ENCODE data around the gene CIAPIN1.
"Not testable (repeated sequence)": the region's sequence is repeated elsewhere in the genome, so short reads cannot be mapped to it uniquely, and the experiment has no call there.

The CIAPIN1 gene

DNA sequence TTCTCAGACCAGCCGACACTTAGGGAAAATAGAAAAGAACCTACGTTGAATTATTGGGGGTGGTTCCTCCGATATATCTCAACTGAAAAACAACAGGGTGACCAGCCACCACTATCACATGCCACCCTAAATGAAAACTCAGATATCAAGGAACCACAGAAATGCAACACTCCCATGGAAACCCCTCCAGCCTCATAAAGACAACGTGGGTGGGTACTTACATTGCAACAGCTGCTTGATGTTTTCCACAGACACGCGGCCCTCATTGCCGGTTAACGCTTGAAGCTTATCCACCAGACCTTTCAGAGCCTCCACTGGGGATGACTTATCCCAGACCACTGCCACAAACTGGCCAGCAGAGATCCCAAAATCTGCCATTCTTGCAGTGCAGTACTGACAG, 6.6 kb downstream of the CIAPIN1 start:
- DNase-seq (ENCODE audit: low spot score) = not testable (repeated sequence)

GRCh38 chr16:57439947-57440346, 7.2 kb downstream of the CIAPIN1 start:
- not testable (repeated sequence) for DNase-seq (ENCODE audit: low spot score)

GRCh38 chr16:57435838-57436237, 11.3 kb downstream of the CIAPIN1 start:
- DNase-seq (ENCODE audit: low spot score) = no peak

DNA sequence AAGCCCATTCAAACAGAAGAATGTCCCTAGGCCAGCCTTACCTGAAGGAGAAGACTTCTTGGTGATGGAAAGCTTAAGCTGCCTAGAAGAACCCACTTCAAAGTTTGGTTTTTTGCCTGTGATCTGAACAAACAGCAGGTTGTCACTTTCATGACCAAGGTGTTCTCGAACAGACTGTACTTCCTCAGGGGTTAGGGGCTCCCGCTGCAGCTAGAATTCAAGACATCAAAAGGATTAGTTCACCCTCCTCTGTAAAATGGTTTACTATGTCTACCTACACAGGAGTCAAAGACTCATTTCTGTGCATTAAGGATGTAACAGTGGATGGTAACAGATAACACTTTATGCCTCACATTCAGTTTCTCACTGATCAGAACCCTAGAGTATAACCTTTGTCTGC, 13.2 kb downstream of the CIAPIN1 start:
- no peak for DNase-seq (ENCODE audit: low spot score)

- no peak for DNase-seq (ENCODE audit: low spot score)
Measured at GRCh38 chr16:57432989-57433388, 14.2 kb downstream of the CIAPIN1 start.

DNA sequence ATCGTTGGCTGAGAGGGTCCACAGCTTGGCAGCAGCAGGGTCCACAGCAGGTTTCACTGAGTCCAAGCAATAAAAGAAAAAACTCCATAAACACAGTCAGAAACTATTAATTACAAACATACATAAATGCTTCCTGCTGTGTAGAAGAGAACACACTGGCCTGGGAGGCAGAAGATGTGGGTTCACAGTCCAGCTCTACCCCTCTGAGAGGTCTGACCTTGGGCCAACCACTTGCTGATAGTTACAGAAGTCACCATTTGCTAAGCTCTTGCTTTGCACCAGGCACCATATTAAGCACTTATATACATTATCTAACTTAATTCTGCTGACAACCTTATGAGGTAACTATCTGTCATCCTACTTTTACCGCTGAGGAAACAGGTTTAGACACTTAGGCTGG, 14.7 kb downstream of the CIAPIN1 start:
- DNase-seq (ENCODE audit: low spot score) = no peak

- DNase-seq (ENCODE audit: low spot score) = no peak
Measured at GRCh38 chr16:57430955-57431354, 16.2 kb downstream of the CIAPIN1 start.

DNA sequence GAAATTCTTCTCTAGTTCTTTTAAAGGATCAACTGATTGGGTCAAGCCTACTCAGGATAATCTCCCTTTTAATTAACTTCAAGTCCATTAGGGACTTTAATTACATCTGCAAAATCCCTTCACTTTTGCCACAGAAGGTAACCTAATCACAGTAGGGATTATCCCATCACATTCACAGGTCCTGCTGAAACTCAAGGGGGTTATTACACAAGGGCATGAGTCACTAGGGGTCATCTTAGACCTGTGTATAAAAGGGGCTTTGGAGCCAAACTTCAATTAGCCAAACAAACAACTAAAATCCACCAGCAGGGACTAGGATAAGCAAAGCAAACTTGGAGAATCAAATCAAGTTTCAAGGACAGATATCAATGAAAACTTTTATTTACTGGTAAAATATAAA, 19.4 kb downstream of the CIAPIN1 start:
- DNase-seq (ENCODE audit: low spot score) = no peak

DNA sequence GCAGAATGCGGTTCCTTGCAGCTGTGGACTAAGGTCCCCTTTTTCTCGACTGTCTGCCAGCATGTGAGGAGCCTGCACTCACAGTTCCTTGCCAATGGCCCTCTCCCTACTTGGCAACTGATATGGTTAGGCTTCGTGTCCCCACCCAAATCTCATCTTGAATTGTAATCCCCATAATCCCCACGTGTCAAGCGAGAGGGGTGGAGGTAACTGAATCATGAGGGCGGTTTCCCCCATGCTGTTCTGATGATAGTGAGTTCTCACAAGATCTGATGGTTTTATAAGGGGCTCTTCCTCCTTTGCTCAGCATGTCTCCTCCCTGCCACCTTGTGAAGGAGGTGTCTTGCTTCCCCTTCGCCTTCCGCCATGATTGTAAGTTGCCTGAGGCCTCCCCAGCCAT, 19.9 kb downstream of the CIAPIN1 start:
- no peak for DNase-seq (ENCODE audit: low spot score)

- DNase-seq (ENCODE audit: low spot score) = no peak
Measured at GRCh38 chr16:57426356-57426755, 20.8 kb downstream of the CIAPIN1 start.

- no peak for DNase-seq (ENCODE audit: low spot score)
Measured at GRCh38 chr16:57424583-57424982, 22.6 kb downstream of the CIAPIN1 start.

- DNase-seq (ENCODE audit: low spot score) = no peak
Measured at GRCh38 chr16:57423152-57423551, 24.0 kb downstream of the CIAPIN1 start.

- DNase-seq (ENCODE audit: low spot score) = no peak
Measured at GRCh38 chr16:57422026-57422944, 24.9 kb downstream of the CIAPIN1 start.

GRCh38 chr16:57419506-57419905, 27.7 kb downstream of the CIAPIN1 start:
- DNase-seq (ENCODE audit: low spot score) = no peak

- DNase-seq (ENCODE audit: low spot score) = no peak
Measured at GRCh38 chr16:57416084-57416483, 31.1 kb downstream of the CIAPIN1 start.

- DNase-seq (ENCODE audit: low spot score) = no peak
Measured at GRCh38 chr16:57413733-57414132, 33.5 kb downstream of the CIAPIN1 start.

DNA sequence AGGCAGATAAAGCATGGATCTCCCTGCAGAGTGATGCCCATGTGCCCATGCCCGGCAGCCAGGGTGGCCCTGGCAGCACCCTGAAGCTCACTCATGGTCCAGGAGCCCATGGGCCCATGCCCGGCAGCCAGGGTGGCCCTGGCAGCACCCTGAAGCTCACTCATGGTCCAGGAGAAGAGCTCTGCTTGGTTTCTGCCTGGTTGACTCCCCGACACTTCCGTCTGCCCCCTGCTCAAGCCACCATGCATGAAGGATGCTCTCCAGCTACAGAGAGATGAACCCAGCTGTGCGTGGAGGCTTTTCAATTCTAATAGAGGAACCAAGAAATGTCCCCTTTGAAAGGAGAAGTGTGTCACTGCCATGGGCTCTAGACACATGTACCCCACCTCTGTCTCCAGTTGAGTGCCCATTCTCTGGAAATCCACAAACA, 33.9 kb downstream of the CIAPIN1 start:
- DNase-seq (ENCODE audit: low spot score) = no peak

GRCh38 chr16:57412584-57412983, 34.6 kb downstream of the CIAPIN1 start:
- DNase-seq (ENCODE audit: low spot score) = no peak

- DNase-seq (ENCODE audit: low spot score) = no peak
Measured at GRCh38 chr16:57411362-57411976, 35.7 kb downstream of the CIAPIN1 start.

DNA sequence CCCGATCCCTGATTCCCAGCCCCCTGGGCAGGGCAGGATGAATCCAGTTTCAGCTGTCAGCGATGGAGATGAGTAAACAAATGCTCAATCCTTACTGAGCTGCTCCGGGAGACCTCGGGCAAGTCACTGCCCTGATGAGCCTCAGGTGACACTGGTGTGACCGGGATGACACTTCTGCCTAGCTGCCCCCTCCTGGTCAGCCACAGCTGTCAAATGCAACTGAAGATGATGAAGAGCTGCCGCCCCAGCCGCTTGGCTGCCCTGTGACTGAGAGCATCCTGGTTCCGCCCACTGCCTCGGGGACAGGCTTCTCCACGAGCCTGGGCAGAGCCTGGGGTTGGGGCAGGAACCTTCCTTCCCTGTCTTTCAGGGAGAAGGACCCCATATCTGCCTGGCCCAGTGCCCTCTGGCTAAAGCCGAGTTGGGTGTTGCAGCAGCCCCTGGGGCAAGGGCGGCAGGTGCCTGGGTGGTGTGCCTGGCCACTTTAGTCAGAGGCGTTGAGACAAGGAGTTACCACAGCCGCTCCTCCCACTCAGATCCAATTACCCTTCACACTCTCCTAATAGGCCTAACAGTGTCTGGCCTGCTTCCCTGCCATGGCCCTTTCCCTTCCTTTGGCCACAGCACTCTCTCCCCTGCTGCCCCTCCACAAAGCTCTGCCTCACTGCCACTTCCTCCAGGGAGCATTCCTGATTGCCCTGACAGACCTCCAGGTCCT, 37.2 kb downstream of the CIAPIN1 start:
- no peak for DNase-seq (ENCODE audit: low spot score)

GRCh38 chr16:57409065-57409464, 38.1 kb downstream of the CIAPIN1 start:
- DNase-seq (ENCODE audit: low spot score) = no peak

- no peak for DNase-seq (ENCODE audit: low spot score)
Measured at GRCh38 chr16:57407521-57408353, 39.4 kb downstream of the CIAPIN1 start.
